HFFc6 (cell line): ENCODE data around the gene PTPRK. TPM values are rescaled to one million over a fixed set of nuclear protein-coding genes. Genes with fewer than 3 reads are reported as not detected.

Source experiments
- DNase-seq: peaks from one replicate; pipeline ENCODE4 v3.0.0-alpha.2; 2018
- H3K27ac Mint-ChIP-seq: 2 replicates; pipeline ENCODE4 v1.8.0; 2020; ENCODE audit warnings: mild to moderate bottlenecking, mixed read lengths
- H3K27me3 Mint-ChIP-seq: 2 replicates; pipeline ENCODE4 v1.8.0; 2021; ENCODE audit warnings: mild to moderate bottlenecking, moderate library complexity, mixed read lengths; ENCODE audit not compliant: insufficient read depth
- H3K36me3 Mint-ChIP-seq: 2 replicates; pipeline ENCODE4 v1.8.0; 2021; ENCODE audit warnings: low read depth, mixed read lengths
- H3K4me1 Mint-ChIP-seq: 2 replicates; pipeline ENCODE4 v1.8.0; 2020; ENCODE audit warnings: low read depth, mixed read lengths
- H3K4me3 Mint-ChIP-seq: 2 replicates; pipeline ENCODE4 v1.8.0; 2020; ENCODE audit warnings: mild to moderate bottlenecking, moderate library complexity, mixed read lengths
- H3K9me3 Mint-ChIP-seq: 2 replicates; pipeline ENCODE4 v1.8.0; 2020; ENCODE audit warnings: mild to moderate bottlenecking, mixed read lengths
- total RNA-seq, 6 experiments: library from RNA; stranded (reverse); fragmentation: NEBNext Ultra II Directional; extraction: Animal tissue kit (Norgen Biotek cat#: 25700); gene quantifications; 2 replicates in 1 of 6; 3 replicates in 5 of 6; pipeline ENCODE4 v1.2.3, GENCODE V29; 2021
- TF ChIP-seq, protein P1 (sequence below): fragments of 200-600 bp; sonication (generic); IDR thresholded peaks from 2 replicates; pipeline ENCODE4 v1.5.0; 2021; ENCODE audit warnings: antibody characterized with exemption, mild to moderate bottlenecking

PTPRK gene
- total RNA-seq, 6 experiments from 2014 or later = 92.8 to 104 (median 97.3) TPM

DNA sequence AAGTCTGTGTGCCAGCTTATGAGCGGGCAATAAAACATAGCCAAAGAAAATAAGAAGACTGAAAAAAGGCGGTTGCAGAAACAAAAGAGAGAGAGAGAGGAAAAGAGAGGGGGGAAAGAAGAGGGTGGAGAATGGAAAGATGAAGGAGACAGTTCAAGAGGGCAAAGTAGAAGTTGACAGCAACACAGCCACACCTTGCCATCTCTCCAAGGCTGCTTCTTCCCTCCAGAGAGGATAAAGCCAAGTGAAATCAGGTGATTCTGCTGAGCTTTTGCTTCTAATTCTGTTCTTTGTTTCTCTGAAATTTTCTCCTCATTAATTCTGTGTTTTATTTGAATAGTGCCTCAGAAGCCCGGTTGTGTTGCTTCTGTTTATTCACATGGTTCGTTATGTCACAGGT is 48.5 kb downstream of the PTPRK start:
- DNase-seq = no peak
- no peaks in the 10 kb centered on the region; the same call in 1 of the 2 replicates for H3K27me3 Mint-ChIP-seq
- no peaks in the 10 kb centered on the region for H3K9me3 Mint-ChIP-seq
- no peaks in the 10 kb centered on the region for H3K36me3 Mint-ChIP-seq
- TF ChIP-seq, protein P1, sequence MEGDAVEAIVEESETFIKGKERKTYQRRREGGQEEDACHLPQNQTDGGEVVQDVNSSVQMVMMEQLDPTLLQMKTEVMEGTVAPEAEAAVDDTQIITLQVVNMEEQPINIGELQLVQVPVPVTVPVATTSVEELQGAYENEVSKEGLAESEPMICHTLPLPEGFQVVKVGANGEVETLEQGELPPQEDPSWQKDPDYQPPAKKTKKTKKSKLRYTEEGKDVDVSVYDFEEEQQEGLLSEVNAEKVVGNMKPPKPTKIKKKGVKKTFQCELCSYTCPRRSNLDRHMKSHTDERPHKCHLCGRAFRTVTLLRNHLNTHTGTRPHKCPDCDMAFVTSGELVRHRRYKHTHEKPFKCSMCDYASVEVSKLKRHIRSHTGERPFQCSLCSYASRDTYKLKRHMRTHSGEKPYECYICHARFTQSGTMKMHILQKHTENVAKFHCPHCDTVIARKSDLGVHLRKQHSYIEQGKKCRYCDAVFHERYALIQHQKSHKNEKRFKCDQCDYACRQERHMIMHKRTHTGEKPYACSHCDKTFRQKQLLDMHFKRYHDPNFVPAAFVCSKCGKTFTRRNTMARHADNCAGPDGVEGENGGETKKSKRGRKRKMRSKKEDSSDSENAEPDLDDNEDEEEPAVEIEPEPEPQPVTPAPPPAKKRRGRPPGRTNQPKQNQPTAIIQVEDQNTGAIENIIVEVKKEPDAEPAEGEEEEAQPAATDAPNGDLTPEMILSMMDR = no peak
- peaks cover 65% of the 10 kb centered on the region for H3K4me1 Mint-ChIP-seq
- H3K27ac Mint-ChIP-seq = no peak overlapping the region
- no peak overlapping the region for H3K4me3 Mint-ChIP-seq

- DNase-seq = no peak
- Mint-ChIP-seq H3K36me3 (peaks cover 3% of the 10 kb centered on the region), H3K4me1 (peaks cover 46% of the 10 kb centered on the region), H3K9me3 (no peaks in the 10 kb centered on the region), H3K4me3 (no peak overlapping the region), H3K27me3 (no peaks in the 10 kb centered on the region), H3K27ac (no peak overlapping the region)
- TF ChIP-seq, protein P1 = no peak
Measured at GRCh38 chr6:128465368-128466343, 54.7 kb downstream of the PTPRK start.

DNA sequence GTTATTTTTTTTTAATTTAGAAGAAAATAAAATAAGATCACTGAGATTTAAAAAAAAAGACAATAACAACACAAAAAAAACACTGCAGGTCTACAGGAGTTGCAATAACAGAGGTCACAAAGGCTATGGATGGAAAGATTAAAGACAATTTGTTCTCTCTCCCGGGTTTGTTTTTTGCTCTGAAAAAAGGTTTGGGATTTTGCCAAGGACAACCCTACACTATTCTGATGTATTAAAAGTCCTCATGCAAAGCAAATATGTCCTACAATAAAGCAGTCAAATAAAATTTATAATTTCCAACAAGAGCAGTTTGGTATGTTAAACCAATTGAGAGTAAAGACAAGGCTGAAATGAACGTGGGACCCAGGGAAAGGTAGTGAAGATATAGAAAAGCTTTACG is 55.6 kb downstream of the PTPRK start:
- Mint-ChIP-seq H3K4me1 (peaks cover 45% of the 10 kb centered on the region), H3K27me3 (no peaks in the 10 kb centered on the region), H3K27ac (no peak overlapping the region), H3K36me3 (peaks cover 5% of the 10 kb centered on the region), H3K9me3 (no peaks in the 10 kb centered on the region; the same call in 1 of the 2 replicates), H3K4me3 (no peak overlapping the region)
- TF ChIP-seq, protein P1 = no peak
- DNase-seq = no peak

- Mint-ChIP-seq H3K9me3 (no peaks in the 10 kb centered on the region; the same call in 1 of the 2 replicates), H3K27me3 (no peaks in the 10 kb centered on the region), H3K4me3 (no peak overlapping the region), H3K4me1 (peaks cover 36% of the 10 kb centered on the region), H3K36me3 (peaks cover 8% of the 10 kb centered on the region), H3K27ac (peak overlapping the region; percentile 9; the same call in 1 of the 2 replicates)
- TF ChIP-seq, protein P1 = no peak
- no peak for DNase-seq
Measured at GRCh38 chr6:128463942-128464341, 56.5 kb downstream of the PTPRK start.

GRCh38 chr6:128461501-128461900 is 58.9 kb downstream of the PTPRK start:
- no peak for DNase-seq
- Mint-ChIP-seq H3K27me3 (no peaks in the 10 kb centered on the region), H3K27ac (no peak overlapping the region), H3K36me3 (peaks cover 8% of the 10 kb centered on the region), H3K4me1 (peaks cover 39% of the 10 kb centered on the region), H3K9me3 (no peaks in the 10 kb centered on the region; the same call in 1 of the 2 replicates), H3K4me3 (no peak overlapping the region)
- TF ChIP-seq, protein P1 = no peak
